HFFc6 (cell line): ENCODE data around the gene SNX25. TPM values are rescaled to one million over a fixed set of nuclear protein-coding genes. Genes with fewer than 3 reads are reported as not detected.
A peak's percentile ranks its signal among the peaks of the same experiment; 100 is the strongest.
"Not testable (repeated sequence)": the region's sequence is repeated elsewhere in the genome, so short reads cannot be mapped to it uniquely, and the experiment has no call there.

Experiments
- DNase-seq: peaks from one replicate; pipeline ENCODE4 v3.0.0-alpha.2; 2018
- H3K27ac Mint-ChIP-seq: 2 replicates; pipeline ENCODE4 v1.8.0; 2020; ENCODE audit warnings: mild to moderate bottlenecking, mixed read lengths
- H3K27me3 Mint-ChIP-seq: 2 replicates; pipeline ENCODE4 v1.8.0; 2021; ENCODE audit warnings: mild to moderate bottlenecking, moderate library complexity, mixed read lengths; ENCODE audit not compliant: insufficient read depth
- H3K36me3 Mint-ChIP-seq: 2 replicates; pipeline ENCODE4 v1.8.0; 2021; ENCODE audit warnings: low read depth, mixed read lengths
- H3K4me1 Mint-ChIP-seq: 2 replicates; pipeline ENCODE4 v1.8.0; 2020; ENCODE audit warnings: low read depth, mixed read lengths
- H3K4me3 Mint-ChIP-seq: 2 replicates; pipeline ENCODE4 v1.8.0; 2020; ENCODE audit warnings: mild to moderate bottlenecking, moderate library complexity, mixed read lengths
- H3K9me3 Mint-ChIP-seq: 2 replicates; pipeline ENCODE4 v1.8.0; 2020; ENCODE audit warnings: mild to moderate bottlenecking, mixed read lengths
- CTCF ChIP-seq: fragments of 200-600 bp; sonication (generic); IDR thresholded peaks from 2 replicates; pipeline ENCODE4 v1.5.0; 2021; ENCODE audit warnings: antibody characterized with exemption, mild to moderate bottlenecking
- total RNA-seq, 6 experiments: library from RNA; stranded (reverse); fragmentation: NEBNext Ultra II Directional; extraction: Animal tissue kit (Norgen Biotek cat#: 25700); gene quantifications; 2 replicates in 1 of 6; 3 replicates in 5 of 6; pipeline ENCODE4 v1.2.3, GENCODE V29; 2021

The SNX25 gene
- total RNA-seq, 6 experiments from 2014 or later = 19.4 to 40.2 (median 24.8) TPM

DNA sequence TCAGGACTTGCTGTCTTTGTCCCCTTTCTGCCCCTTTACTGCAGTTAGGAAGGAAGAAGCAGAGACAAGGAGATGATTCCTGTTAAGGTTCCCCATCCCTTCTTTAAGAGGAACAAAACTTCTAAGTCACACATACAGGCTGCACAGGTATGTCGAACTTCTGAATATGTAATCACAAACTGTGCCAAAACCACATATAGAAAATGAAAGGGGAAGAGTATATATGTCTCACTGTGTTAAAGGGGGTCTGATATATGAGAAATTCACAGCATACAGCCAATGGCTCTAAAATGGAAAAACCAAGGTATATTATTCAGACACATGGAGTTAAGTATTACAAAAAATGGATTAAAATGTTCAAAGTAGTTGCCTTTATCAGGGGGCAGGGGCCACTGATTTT, 17.3 kb upstream of the SNX25 start:
- H3K27me3 Mint-ChIP-seq = no peaks in the 10 kb centered on the region
- DNase-seq = no peak
- no peak for TF ChIP-seq CTCF
- peaks cover 17% of the 10 kb centered on the region for H3K4me1 Mint-ChIP-seq
- H3K4me3 Mint-ChIP-seq = no peak overlapping the region
- H3K36me3 Mint-ChIP-seq = peaks cover 8% of the 10 kb centered on the region; the same call in 1 of the 2 replicates
- H3K9me3 Mint-ChIP-seq = no peaks in the 10 kb centered on the region
- no peak overlapping the region for H3K27ac Mint-ChIP-seq

GRCh38 chr4:185194924-185195888, 14.2 kb upstream of the SNX25 start:
- no peak for DNase-seq
- H3K27ac Mint-ChIP-seq = no peak overlapping the region
- no peak overlapping the region for H3K4me3 Mint-ChIP-seq
- H3K36me3 Mint-ChIP-seq = peaks cover 12% of the 10 kb centered on the region
- TF ChIP-seq CTCF = no peak
- no peaks in the 10 kb centered on the region for H3K27me3 Mint-ChIP-seq
- H3K4me1 Mint-ChIP-seq = peaks cover 18% of the 10 kb centered on the region
- H3K9me3 Mint-ChIP-seq = no peaks in the 10 kb centered on the region

DNA sequence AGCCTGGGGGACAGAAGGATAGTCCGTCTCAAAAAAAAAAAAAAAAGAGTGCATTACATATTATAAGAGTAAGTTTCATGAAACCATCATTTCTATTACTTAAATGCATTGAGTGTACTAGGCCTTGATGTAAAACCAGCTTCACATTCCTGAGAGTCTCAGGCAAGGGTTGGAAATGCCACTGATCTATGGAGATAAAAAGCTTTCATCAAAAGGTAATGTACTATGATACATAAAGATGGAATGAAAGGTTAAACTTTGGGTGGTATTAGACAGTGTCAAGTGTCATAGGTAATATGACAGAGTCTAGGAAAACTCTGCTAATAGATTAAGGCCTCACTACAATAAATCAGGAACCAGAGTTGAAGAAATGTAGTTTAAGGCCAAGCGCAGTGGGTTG, 13.0 kb upstream of the SNX25 start:
- no peak overlapping the region for H3K4me3 Mint-ChIP-seq
- TF ChIP-seq CTCF = no peak
- no peaks in the 10 kb centered on the region for H3K9me3 Mint-ChIP-seq
- H3K27me3 Mint-ChIP-seq = no peaks in the 10 kb centered on the region
- H3K4me1 Mint-ChIP-seq = peaks cover 16% of the 10 kb centered on the region
- H3K36me3 Mint-ChIP-seq = peaks cover 10% of the 10 kb centered on the region
- H3K27ac Mint-ChIP-seq = no peak overlapping the region
- no peak for DNase-seq

DNA sequence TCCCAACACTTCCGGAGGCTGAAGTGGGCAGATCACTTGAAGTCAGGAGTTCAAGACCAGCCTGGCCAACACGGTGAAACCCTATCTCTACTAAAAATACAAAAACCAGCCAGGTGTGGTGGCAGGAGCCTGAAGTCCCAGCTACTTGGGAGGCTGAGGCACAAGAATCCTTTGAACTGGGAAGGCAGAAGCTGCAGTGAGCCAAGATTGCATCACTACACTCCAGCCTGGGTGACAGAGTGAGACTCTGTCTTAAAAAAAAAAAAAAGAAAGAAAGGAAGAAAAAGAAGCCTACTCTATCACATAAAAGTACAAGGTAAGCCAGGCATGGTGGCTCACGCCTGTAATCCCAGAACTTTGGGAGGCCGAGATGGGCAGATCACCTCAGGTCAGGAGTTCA, 11.2 kb upstream of the SNX25 start:
- not testable (repeated sequence) for H3K9me3 Mint-ChIP-seq, H3K27me3 Mint-ChIP-seq, DNase-seq, H3K27ac Mint-ChIP-seq, H3K36me3 Mint-ChIP-seq, H3K4me3 Mint-ChIP-seq
- H3K4me1 Mint-ChIP-seq = peaks cover 33% of the 10 kb centered on the region

- no peak for TF ChIP-seq CTCF
- Mint-ChIP-seq H3K9me3 (no peaks in the 10 kb centered on the region), H3K36me3 (peaks cover 10% of the 10 kb centered on the region), H3K27ac (peak overlapping the region; percentile 98), H3K27me3 (no peaks in the 10 kb centered on the region; the same call in 1 of the 2 replicates), H3K4me3 (peak overlapping the region; percentile 95), H3K4me1 (peaks cover 34% of the 10 kb centered on the region)
- DNase-seq = peak; percentile 35
Observed at GRCh38 chr4:185201977-185202962, 7.1 kb upstream of the SNX25 start.
